Measurements from ENCODE around the gene PCDHGA1.

PCDHGA1 gene

DNA sequence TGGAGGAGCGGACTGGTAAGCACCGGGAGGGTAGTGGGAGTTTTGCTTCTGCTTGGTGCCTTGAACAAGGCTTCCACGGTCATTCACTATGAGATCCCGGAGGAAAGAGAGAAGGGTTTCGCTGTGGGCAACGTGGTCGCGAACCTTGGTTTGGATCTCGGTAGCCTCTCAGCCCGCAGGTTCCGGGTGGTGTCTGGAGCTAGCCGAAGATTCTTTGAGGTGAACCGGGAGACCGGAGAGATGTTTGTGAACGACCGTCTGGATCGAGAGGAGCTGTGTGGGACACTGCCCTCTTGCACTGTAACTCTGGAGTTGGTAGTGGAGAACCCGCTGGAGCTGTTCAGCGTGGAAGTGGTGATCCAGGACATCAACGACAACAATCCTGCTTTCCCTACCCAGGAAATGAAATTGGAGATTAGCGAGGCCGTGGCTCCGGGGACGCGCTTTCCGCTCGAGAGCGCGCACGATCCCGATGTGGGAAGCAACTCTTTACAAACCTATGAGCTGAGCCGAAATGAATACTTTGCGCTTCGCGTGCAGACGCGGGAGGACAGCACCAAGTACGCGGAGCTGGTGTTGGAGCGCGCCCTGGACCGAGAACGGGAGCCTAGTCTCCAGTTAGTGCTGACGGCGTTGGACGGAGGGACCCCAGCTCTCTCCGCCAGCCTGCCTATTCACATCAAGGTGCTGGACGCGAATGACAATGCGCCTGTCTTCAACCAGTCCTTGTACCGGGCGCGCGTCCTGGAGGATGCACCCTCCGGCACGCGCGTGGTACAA, 146.0 kb downstream of the PCDHGA1 start:
- TF ChIP-seq, protein P1, sequence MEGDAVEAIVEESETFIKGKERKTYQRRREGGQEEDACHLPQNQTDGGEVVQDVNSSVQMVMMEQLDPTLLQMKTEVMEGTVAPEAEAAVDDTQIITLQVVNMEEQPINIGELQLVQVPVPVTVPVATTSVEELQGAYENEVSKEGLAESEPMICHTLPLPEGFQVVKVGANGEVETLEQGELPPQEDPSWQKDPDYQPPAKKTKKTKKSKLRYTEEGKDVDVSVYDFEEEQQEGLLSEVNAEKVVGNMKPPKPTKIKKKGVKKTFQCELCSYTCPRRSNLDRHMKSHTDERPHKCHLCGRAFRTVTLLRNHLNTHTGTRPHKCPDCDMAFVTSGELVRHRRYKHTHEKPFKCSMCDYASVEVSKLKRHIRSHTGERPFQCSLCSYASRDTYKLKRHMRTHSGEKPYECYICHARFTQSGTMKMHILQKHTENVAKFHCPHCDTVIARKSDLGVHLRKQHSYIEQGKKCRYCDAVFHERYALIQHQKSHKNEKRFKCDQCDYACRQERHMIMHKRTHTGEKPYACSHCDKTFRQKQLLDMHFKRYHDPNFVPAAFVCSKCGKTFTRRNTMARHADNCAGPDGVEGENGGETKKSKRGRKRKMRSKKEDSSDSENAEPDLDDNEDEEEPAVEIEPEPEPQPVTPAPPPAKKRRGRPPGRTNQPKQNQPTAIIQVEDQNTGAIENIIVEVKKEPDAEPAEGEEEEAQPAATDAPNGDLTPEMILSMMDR (IDR thresholded peaks at IDR 0.05; ENCODE audit: borderline replicate concordance, control extremely low read depth, extremely low read depth, insufficient read depth, missing control alignments): no peak
- in situ Hi-C loops (cut with MboI; ENCODE audit: low sequenced_read_pairs, unreplicated experiment): no loop called here
- peak; percentile 56 for DNase-seq (ENCODE audit: low spot score)

DNA sequence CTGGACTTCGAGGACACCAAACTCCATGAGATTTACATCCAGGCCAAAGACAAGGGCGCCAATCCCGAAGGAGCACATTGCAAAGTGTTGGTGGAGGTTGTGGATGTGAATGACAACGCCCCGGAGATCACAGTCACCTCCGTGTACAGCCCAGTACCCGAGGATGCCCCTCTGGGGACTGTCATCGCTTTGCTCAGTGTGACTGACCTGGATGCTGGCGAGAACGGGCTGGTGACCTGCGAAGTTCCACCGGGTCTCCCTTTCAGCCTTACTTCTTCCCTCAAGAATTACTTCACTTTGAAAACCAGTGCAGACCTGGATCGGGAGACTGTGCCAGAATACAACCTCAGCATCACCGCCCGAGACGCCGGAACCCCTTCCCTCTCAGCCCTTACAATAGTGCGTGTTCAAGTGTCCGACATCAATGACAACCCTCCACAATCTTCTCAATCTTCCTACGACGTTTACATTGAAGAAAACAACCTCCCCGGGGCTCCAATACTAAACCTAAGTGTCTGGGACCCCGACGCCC, 146.8 kb downstream of the PCDHGA1 start:
- in situ Hi-C loops (cut with MboI; ENCODE audit: low sequenced_read_pairs, unreplicated experiment): no loop called here
- TF ChIP-seq, protein P1 (IDR thresholded peaks at IDR 0.05; ENCODE audit: borderline replicate concordance, control extremely low read depth, extremely low read depth, insufficient read depth, missing control alignments): no peak
- no peak for DNase-seq (ENCODE audit: low spot score)

DNA sequence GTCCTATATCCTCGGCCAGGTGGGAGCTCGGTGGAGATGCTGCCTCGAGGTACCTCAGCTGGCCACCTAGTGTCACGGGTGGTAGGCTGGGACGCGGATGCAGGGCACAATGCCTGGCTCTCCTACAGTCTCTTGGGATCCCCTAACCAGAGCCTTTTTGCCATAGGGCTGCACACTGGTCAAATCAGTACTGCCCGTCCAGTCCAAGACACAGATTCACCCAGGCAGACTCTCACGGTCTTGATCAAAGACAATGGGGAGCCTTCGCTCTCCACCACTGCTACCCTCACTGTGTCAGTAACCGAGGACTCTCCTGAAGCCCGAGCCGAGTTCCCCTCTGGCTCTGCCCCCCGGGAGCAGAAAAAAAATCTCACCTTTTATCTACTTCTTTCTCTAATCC, 147.5 kb downstream of the PCDHGA1 start:
- no peak for DNase-seq (ENCODE audit: low spot score)
- in situ Hi-C loops (cut with MboI; ENCODE audit: low sequenced_read_pairs, unreplicated experiment): no loop called here
- TF ChIP-seq, protein P1 (IDR thresholded peaks at IDR 0.05; ENCODE audit: borderline replicate concordance, control extremely low read depth, extremely low read depth, insufficient read depth, missing control alignments): no peak

DNA sequence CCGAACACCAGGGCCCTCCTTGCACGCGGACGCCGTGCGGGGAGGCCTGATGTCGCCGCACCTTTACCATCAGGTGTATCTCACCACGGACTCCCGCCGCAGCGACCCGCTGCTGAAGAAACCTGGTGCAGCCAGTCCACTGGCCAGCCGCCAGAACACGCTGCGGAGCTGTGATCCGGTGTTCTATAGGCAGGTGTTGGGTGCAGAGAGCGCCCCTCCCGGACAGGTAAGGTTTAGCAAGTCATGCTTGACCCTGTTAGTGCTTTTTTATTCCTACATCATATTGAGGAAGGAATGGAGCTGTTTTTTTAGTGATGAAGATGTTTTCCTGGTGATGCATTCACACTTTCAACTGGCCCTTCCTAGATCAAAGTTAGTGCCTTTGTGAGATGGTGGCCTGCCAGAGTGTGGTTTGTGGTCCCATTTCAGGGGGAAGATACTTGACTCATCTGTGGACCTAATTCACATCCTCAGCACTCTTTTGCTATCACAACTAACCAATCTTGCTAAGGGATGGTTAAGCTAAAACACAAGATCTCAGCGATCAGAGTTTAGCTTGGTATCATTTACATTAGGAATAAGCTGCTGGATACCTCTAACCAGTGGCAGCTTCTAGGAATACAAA, 148.1 kb downstream of the PCDHGA1 start:
- in situ Hi-C loops (cut with MboI; ENCODE audit: low sequenced_read_pairs, unreplicated experiment): no loop called here
- TF ChIP-seq, protein P1 (IDR thresholded peaks at IDR 0.05; ENCODE audit: borderline replicate concordance, control extremely low read depth, extremely low read depth, insufficient read depth, missing control alignments): no peak
- DNase-seq (ENCODE audit: low spot score): no peak

DNA sequence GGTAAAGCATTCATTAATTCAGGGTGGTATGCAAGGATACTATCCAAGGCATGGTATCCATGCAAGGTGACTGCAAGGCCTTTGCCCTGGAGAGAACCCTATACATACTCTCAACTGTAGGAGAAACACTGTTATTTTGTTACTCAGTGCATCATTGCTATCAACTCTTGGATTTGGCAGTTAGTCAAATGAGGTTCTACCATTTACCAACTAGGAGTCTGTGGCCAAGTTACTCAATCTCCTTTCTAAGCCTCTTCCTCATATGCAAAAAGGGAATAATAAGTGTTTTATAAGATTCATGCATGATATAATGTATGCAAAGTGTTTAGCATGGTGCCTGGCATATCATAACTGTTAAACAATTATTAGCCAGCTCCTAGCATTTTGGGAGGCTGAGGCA, 149.5 kb downstream of the PCDHGA1 start:
- TF ChIP-seq, protein P1 (IDR thresholded peaks at IDR 0.05; ENCODE audit: borderline replicate concordance, control extremely low read depth, extremely low read depth, insufficient read depth, missing control alignments): no peak
- DNase-seq (ENCODE audit: low spot score): no peak
- in situ Hi-C loops (cut with MboI; ENCODE audit: low sequenced_read_pairs, unreplicated experiment): no loop called here

DNA sequence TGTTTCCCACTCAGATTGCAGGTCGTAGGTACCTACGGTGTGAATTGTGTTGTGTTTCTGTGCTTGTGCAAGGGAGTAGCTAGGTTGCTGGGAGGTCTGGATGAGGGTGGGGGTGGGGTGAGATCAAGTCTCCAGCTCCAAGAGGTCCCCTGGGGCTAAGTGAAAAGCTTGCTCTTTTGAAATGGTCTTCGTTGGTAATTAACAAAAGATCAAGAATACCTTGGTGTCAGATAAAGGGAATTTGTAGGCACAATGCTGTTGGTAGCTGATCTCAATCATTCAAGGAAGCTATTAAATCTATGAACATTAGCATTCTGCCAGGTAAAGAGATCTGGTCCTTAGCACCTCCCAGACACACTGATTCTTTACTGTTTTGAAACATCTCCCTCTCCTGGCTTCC, 153.6 kb downstream of the PCDHGA1 start:
- no peak for DNase-seq (ENCODE audit: low spot score)

More for the DNA sequence above, 153.6 kb downstream of the PCDHGA1 start:
- TF ChIP-seq, protein P1 (IDR thresholded peaks at IDR 0.05; ENCODE audit: borderline replicate concordance, control extremely low read depth, extremely low read depth, insufficient read depth, missing control alignments): no peak
- in situ Hi-C loops (cut with MboI; ENCODE audit: low sequenced_read_pairs, unreplicated experiment): no loop called here

Measured in GM13976 (cell line).